Measurements from ENCODE around the gene CA5A. TPM values are rescaled to one million over a fixed set of nuclear protein-coding genes. Genes with fewer than 3 reads are reported as not detected.

Gene CA5A
- total RNA-seq, 2 experiments from 2014 or later, result not detected

DNA sequence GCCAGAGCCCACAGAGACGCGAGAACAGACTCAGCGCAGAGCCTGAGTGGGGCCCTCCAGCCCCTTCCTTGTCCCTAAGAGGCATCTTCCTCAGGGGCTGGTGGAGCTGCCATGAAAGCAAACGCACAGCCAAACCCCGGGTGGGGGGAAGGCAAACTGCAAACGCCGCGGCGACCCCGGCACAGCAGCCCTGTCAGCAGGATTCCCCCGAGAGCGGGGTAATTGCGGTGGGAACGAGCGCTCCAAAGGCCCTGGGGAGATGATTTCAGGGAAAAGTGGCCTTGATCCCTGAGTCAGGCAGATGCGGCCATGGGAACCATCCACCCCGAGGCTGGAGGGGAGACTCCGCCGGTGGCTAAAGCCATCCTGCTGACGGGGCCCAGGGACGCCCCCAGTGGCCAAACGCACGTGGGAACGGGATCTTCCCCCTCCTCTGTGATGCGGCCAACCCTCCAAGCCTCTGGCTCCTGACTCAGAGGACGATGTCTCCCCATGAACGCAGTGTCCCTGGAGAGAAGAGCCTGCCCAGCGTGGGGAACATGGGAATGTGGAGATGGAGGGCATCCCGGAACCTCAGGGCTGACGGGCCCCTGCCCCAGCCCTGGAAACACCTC is 92.1 kb downstream of the CA5A start:
- ChIA-PET POLR2A (interaction anchor here (1.2 to 1.8 kb wide), 2 partner anchors 15 to 24 kb away, joined by 3 to 4 read pairs; no protein-coding TSS in a partner anchor), CTCF (interaction anchor here (9.8 kb wide), 1 partner anchor 64 kb away, joined by 150 read pairs; no protein-coding TSS in a partner anchor)
- ATAC-seq (no peak), DNase-seq (no peak)
- Mint-ChIP-seq H3K27ac (no peak overlapping the region), H3K27me3 (ENCODE audit: low read depth) (no peaks in the 10 kb centered on the region), H3K36me3 (ENCODE audit: low read depth) (peaks cover 49% of the 10 kb centered on the region), H3K4me3 (no peak overlapping the region), H3K4me1 (ENCODE audit: low read depth) (peaks cover 19% of the 10 kb centered on the region), H3K9me3 (ENCODE audit: insufficient read depth) (no peaks in the 10 kb centered on the region)

- H3K27ac Mint-ChIP-seq, result no peak overlapping the region
These were observed 92.6 kb downstream of the CA5A start for GRCh38 chr16:87843678-87844105.

GRCh38 chr16:87842209-87842869 is 94.0 kb downstream of the CA5A start:
- H3K27me3 Mint-ChIP-seq (ENCODE audit: low read depth), result no peaks in the 10 kb centered on the region
- H3K36me3 Mint-ChIP-seq (ENCODE audit: low read depth), result peaks cover 34% of the 10 kb centered on the region
- H3K27ac Mint-ChIP-seq, result peak overlapping the region; percentile 85
- ATAC-seq (no peak), DNase-seq (no peak)
- H3K4me1 Mint-ChIP-seq (ENCODE audit: low read depth), result peaks cover 21% of the 10 kb centered on the region
- CTCF ChIA-PET, result interaction anchor here (1.1 to 2.4 kb wide), 3 partner anchors 24 to 63 kb away, joined by 4 to 9 read pairs (median 4); no protein-coding TSS in a partner anchor
- H3K9me3 Mint-ChIP-seq (ENCODE audit: insufficient read depth), result no peaks in the 10 kb centered on the region
- POLR2A ChIA-PET, result interaction anchor here (0.6 to 0.9 kb wide), 2 partner anchors 42 to 76 kb away, joined by 4 read pairs; partner anchors contain the start of gene KLHDC4
- H3K4me3 Mint-ChIP-seq, result no peak overlapping the region

More at GRCh38 chr16:87843678-87844105, 92.6 kb downstream of the CA5A start:
- Mint-ChIP-seq H3K4me1 (ENCODE audit: low read depth) (peaks cover 19% of the 10 kb centered on the region), H3K27me3 (ENCODE audit: low read depth) (no peaks in the 10 kb centered on the region), H3K9me3 (ENCODE audit: insufficient read depth) (no peaks in the 10 kb centered on the region), H3K4me3 (no peak overlapping the region), H3K36me3 (ENCODE audit: low read depth) (peaks cover 44% of the 10 kb centered on the region)
- CTCF ChIA-PET, result interaction anchor here (2.4 kb wide), 1 partner anchor 65 kb away, joined by 9 read pairs; no protein-coding TSS in a partner anchor
- no peak for ATAC-seq
- no peak for DNase-seq
- POLR2A ChIA-PET, result no interaction called here

GRCh38 chr16:87841340-87842208 is 94.8 kb downstream of the CA5A start:
- Mint-ChIP-seq H3K4me1 (ENCODE audit: low read depth) (peaks cover 23% of the 10 kb centered on the region), H3K27ac (peak overlapping the region; percentile 60), H3K27me3 (ENCODE audit: low read depth) (no peaks in the 10 kb centered on the region), H3K4me3 (no peak overlapping the region), H3K36me3 (ENCODE audit: low read depth) (peaks cover 38% of the 10 kb centered on the region), H3K9me3 (ENCODE audit: insufficient read depth) (no peaks in the 10 kb centered on the region)
- ATAC-seq (no peak), DNase-seq (no peak)
- CTCF ChIA-PET, result interaction anchor here (1.1 to 2.4 kb wide), 3 partner anchors 30 to 62 kb away, joined by 3 to 9 read pairs (median 4); no protein-coding TSS in a partner anchor
- POLR2A ChIA-PET, result interaction anchor here (0.6 kb wide), 1 partner anchor 43 kb away, joined by 4 read pairs; no protein-coding TSS in a partner anchor

- POLR2A ChIA-PET, result no interaction called here
- H3K9me3 Mint-ChIP-seq (ENCODE audit: insufficient read depth), result no peaks in the 10 kb centered on the region
- no peaks in the 10 kb centered on the region for H3K27me3 Mint-ChIP-seq (ENCODE audit: low read depth)
- CTCF ChIA-PET, result interaction anchor here (0.7 to 1.5 kb wide), 4 partner anchors 9 to 61 kb away, joined by 3 to 7 read pairs (median 5); no protein-coding TSS in a partner anchor
- peaks cover 45% of the 10 kb centered on the region for H3K36me3 Mint-ChIP-seq (ENCODE audit: low read depth)
- H3K4me1 Mint-ChIP-seq (ENCODE audit: low read depth), result peaks cover 23% of the 10 kb centered on the region
- H3K27ac Mint-ChIP-seq, result no peak overlapping the region
- no peak for DNase-seq
- ATAC-seq, result no peak
- no peak overlapping the region for H3K4me3 Mint-ChIP-seq
These were observed 95.9 kb downstream of the CA5A start for GRCh38 chr16:87840271-87840978.

DNA sequence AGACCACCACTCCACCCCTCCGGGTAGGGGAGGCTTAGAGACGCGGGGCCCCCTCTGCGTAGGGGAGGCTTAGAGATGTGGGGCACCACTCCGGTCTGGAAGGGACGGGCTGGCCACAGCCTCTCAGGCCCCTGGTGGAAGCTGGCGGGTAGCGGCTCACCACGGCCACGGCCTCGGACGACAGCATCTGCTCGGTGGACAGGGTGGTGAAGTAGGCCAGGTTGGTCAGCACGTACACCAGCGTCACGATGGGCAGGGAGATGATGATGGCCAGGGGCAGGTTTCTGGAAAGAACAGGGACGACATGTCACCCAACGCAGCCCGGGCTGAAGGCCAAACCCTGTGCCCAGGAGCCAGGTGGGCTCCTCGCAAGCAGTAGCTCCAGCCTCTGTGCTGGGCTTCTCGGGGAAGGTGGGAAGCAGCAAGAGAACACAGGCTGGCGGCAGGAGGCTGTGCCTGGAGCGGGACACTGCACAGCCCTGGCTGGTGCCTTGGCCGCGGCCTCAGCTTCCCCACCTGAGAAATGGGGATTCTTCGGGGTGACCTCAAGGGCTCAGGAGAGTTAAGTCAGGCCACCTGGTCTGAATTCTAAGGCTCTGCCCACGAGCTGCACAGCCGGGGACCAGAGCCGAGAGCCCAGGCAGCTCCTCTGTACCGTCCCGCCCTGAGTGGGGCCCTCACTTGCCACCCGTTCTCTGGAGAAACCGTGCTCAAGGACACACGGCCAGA is 96.6 kb downstream of the CA5A start:
- Mint-ChIP-seq H3K36me3 (ENCODE audit: low read depth) (peaks cover 43% of the 10 kb centered on the region), H3K9me3 (ENCODE audit: insufficient read depth) (no peaks in the 10 kb centered on the region), H3K4me3 (no peak overlapping the region), H3K27ac (no peak overlapping the region), H3K27me3 (ENCODE audit: low read depth) (no peaks in the 10 kb centered on the region), H3K4me1 (ENCODE audit: low read depth) (peaks cover 20% of the 10 kb centered on the region)
- DNase-seq (no peak), ATAC-seq (no peak)
- POLR2A ChIA-PET, result interaction anchor here (0.6 to 0.9 kb wide), 2 partner anchors 14 to 21 kb away, joined by 3 read pairs; no protein-coding TSS in a partner anchor
- CTCF ChIA-PET, result interaction anchor here (1.0 to 1.5 kb wide), 3 partner anchors 10 to 61 kb away, joined by 5 to 7 read pairs (median 7); no protein-coding TSS in a partner anchor

DNA sequence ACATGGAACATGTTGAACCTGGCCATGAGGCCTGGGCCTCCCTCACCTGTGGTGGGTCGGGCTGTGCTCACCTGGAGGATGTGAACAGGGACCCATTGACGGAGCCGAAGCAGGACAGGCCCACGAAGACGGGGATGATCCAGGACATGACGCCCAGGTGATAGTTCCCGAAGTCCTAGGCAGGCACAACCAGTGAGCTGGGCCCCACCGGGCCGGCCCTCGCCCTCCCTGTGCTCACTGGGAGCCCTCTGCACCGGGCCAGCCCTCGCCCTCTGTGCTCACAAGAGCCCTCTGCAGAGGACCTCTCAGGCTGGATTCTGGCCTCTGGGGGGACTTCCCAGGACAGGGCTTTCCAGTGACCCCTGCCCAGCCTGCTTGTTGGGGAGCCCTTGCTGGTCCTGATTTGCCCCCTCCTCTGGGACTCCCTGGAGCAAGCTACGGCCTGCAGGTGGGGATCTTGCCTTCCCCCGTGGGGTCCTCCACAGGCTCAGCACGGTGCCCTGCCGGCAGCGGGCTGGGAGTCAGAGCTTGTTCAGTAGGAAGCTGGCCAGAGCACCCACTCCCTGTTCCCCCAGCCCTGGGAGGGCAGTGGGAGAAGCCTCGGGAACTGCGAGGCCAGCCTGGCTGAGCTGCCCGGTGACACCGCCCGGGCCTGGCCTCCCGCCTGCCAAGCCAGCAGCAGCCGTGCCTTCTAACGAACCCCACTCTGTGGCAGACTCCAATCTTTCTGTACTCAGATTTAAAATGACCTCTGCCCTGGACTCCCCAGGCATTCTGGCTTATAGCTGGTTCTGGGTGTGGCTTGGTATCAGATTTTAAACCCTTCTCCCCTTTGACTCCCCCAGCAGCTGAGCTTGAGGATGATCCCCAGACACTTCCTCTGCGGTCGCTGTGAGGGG is 97.4 kb downstream of the CA5A start:
- ChIA-PET POLR2A (interaction anchor here (0.6 to 0.9 kb wide), 2 partner anchors 14 to 20 kb away, joined by 3 read pairs; no protein-coding TSS in a partner anchor), CTCF (interaction anchor here (1.0 to 1.5 kb wide), 2 partner anchors 11 to 60 kb away, joined by 5 to 7 read pairs; no protein-coding TSS in a partner anchor)
- peaks cover 20% of the 10 kb centered on the region for H3K4me1 Mint-ChIP-seq (ENCODE audit: low read depth)
- peak overlapping the region; percentile 55 for H3K27ac Mint-ChIP-seq
- no peaks in the 10 kb centered on the region for H3K27me3 Mint-ChIP-seq (ENCODE audit: low read depth)
- peaks cover 45% of the 10 kb centered on the region for H3K36me3 Mint-ChIP-seq (ENCODE audit: low read depth)
- no peak overlapping the region for H3K4me3 Mint-ChIP-seq
- ATAC-seq (no peak), DNase-seq (no peak)
- H3K9me3 Mint-ChIP-seq (ENCODE audit: insufficient read depth), result no peaks in the 10 kb centered on the region

Other genes with a start within 250 kb of the CA5A start
- 100 to 1,000 TPM in 1 of 2 experiments, 10 to 100 TPM in 1; 91.7 to 101 TPM for gene KLHDC4, start 170.5 kb downstream of the CA5A start, total RNA-seq
- gene SLC7A5, start 67.0 kb downstream of the CA5A start, total RNA-seq, result 100 to 1,000 TPM; 114 to 118 TPM
- gene BANP, start 14.9 kb upstream of the CA5A start, total RNA-seq, result 10 to 100 TPM; 34.1 to 39.8 TPM

Measured in activated CD8-positive, alpha-beta T cell treated with anti-CD3 and anti-CD28 coated beads, Interleukin-2, amount 10 ng/mL, durations not matched to agents 7 days and 5 days (primary cell).